Astrocyte (in vitro differentiated cells and primary cell): ENCODE results near the gene FCER2.

Experiments used
- CTCF ChIP-seq: IDR thresholded peaks from 2 replicates; pipeline ENCODE4 v1.5.1; 2011; ENCODE audit warnings: low read depth, mild to moderate bottlenecking, inconsistent platforms, low read length, moderate library complexity; ENCODE audit not compliant: insufficient read depth
- EZH2 ChIP-seq: IDR thresholded peaks from 2 replicates; pipeline ENCODE4 v1.6.1; 2012; ENCODE audit warnings: mild to moderate bottlenecking, low read length, inconsistent platforms; ENCODE audit not compliant: insufficient read depth

GRCh38 chr19:7645163-7645562 is 56.8 kb downstream of the FCER2 start:
- TF ChIP-seq CTCF, result no peak
- no peak for TF ChIP-seq EZH2
